ENCODE measurements around the gene CERK.

GRCh38 chr22:46740910-46741780 lies 3.1 kb upstream of the CERK start:
- TF ChIP-seq, protein P1, sequence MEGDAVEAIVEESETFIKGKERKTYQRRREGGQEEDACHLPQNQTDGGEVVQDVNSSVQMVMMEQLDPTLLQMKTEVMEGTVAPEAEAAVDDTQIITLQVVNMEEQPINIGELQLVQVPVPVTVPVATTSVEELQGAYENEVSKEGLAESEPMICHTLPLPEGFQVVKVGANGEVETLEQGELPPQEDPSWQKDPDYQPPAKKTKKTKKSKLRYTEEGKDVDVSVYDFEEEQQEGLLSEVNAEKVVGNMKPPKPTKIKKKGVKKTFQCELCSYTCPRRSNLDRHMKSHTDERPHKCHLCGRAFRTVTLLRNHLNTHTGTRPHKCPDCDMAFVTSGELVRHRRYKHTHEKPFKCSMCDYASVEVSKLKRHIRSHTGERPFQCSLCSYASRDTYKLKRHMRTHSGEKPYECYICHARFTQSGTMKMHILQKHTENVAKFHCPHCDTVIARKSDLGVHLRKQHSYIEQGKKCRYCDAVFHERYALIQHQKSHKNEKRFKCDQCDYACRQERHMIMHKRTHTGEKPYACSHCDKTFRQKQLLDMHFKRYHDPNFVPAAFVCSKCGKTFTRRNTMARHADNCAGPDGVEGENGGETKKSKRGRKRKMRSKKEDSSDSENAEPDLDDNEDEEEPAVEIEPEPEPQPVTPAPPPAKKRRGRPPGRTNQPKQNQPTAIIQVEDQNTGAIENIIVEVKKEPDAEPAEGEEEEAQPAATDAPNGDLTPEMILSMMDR (IDR thresholded peaks at IDR 0.05), result no peak
- no peak for TF ChIP-seq TP53 (CRISPR knock-in tag; IDR thresholded peaks at IDR 0.05)
- TF ChIP-seq CREB1 (CRISPR knock-in tag; IDR thresholded peaks at IDR 0.05), result no peak
- TF ChIP-seq PRDM15 (CRISPR knock-in tag; IDR thresholded peaks at IDR 0.05), result no peak

Measured in WTC11 (cell line).